Erythroblast (primary cell): ENCODE results near the gene LHPP.

Experiments
- GATA1 ChIP-seq: IDR thresholded peaks from 2 replicates; pipeline ENCODE4 v1.6.1; 2011; ENCODE audit warnings: low read depth, mild to moderate bottlenecking, control low read depth, low read length, moderate library complexity
- POLR2A ChIP-seq: IDR thresholded peaks from 2 replicates; pipeline ENCODE4 v1.6.1; 2011; ENCODE audit warnings: mild to moderate bottlenecking, low read length

GRCh38 chr10:124470544-124471434 is 9.2 kb downstream of the LHPP start:
- TF ChIP-seq POLR2A (no peak), GATA1 (no peak)
